HG02798 (cell line): Measurements from ENCODE around the gene CS.
A peak's percentile ranks its signal among the peaks of the same experiment; 100 is the strongest.

Experiments
- ATAC-seq: cut with Tn5 transposase; IDR thresholded peaks from one replicate; pipeline ENCODE4 v1.9.1; 2021; ENCODE audit warnings: mild to moderate bottlenecking; ENCODE audit not compliant: unreplicated experiment, poor library complexity

The CS gene

GRCh38 chr12:56255671-56256070, 44.5 kb downstream of the CS start:
- no peak for ATAC-seq

DNA sequence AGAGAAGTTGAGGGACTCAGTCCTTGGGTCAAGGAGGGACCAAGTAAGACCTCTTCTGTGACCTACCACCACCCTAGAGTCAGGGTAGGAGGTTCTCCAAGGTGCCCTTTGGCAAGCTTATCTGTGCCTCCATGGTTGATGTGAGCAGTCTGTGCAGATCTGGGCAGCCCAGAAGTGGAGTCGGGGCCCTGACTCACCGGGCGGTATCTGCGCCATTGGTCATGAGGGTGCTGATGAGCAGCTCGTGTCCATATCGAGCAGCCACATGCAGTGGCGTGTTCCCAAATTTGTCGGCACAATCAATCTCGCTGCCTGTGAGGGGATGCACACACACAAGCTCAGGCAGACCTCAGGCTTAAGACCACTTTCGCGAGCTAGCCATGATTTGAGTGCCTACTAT, 47.0 kb downstream of the CS start:
- ATAC-seq: no peak

DNA sequence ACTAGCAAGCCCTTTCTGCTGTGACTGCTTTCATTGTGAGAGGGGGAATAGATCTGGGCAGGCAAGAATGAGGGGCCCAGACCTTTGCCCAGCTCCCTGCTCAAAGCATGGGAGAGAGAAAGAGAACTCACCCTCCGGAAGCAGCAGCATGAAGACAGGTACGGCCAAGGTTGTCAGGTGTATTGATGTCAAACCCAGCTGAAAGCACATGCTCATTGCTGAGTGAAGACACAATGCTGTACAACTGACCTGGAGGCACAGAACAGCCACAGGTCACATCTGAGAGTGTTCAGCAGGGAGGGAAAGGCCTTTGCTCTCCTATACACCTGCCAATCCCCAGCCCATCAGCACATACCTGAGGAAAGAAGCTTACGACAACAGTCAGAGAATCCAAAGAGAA, 47.5 kb downstream of the CS start:
- no peak for ATAC-seq

- no peak for ATAC-seq
Observed at GRCh38 chr12:56248711-56249110, 51.4 kb downstream of the CS start.

- no peak for ATAC-seq
Observed at GRCh38 chr12:56247923-56248322, 52.2 kb downstream of the CS start.

- ATAC-seq: no peak
Observed at GRCh38 chr12:56244494-56244893, 55.6 kb downstream of the CS start.

DNA sequence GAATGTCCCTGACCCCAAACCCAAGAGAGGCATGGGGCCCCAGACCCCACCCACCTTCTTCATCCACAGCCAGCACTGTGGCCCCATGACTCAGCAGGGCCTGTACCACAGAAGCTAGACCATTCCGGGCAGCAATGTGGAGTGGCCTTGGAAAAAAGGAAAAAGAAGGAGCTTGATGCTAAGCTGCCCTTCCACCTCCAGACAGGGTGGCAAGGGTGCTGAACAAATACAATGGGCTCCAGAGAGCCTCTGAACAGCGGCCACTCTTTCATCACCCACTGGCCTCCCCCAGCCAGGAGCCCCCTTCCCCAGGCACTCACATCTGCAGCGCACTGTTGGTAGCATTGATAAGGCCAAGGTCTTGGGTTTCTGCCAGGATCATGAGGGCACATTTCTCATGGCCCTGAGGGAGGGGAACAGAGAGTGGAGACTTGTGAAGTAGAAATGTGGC, 56.4 kb downstream of the CS start:
- no peak for ATAC-seq

- ATAC-seq: no peak
Observed at GRCh38 chr12:56242986-56243385, 57.1 kb downstream of the CS start.

GRCh38 chr12:56241424-56242303, 58.5 kb downstream of the CS start:
- ATAC-seq: no peak

DNA sequence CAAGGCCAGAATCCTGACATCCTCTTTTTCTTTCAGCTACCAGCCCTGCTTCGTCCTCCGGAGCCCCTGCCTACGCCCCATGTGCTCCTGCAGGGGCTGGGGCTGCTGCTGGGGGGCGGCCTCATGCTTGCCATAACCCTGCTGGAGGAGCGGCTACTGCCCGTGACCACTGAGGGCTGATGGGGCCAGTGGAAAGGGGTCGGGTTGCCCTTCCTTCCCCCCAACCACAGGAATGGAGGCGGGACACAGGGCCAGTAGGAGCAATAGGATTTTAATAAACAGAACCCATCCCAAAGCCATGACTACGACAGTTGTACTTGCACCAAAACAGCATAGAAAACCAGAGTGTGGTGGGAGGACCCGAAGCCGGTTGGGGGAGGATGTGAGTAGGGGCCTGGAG, 62.6 kb downstream of the CS start:
- ATAC-seq: no peak

GRCh38 chr12:56236985-56237384, 63.1 kb downstream of the CS start:
- ATAC-seq: no peak

DNA sequence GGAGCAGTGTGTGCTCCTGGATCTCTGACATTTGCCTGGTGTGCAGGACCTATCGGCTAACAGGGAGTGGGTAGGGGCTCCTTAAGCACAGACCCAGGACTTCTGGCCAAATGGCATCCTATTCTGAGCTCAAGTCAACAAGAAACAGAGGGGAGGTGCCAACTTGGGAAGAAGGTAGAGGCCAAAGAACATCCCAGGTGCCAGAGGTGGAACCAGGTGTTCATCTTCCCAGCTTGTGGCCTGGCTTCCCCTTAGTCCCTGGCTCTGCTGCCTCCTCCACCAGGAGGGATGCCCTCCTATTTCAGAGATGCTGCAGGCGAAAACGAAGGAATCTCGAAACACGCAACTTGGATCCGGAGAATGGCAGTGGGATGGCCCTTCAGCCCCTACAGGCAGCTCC, 64.0 kb downstream of the CS start:
- ATAC-seq: no peak

- no peak for ATAC-seq
Observed at GRCh38 chr12:56234746-56235436, 65.2 kb downstream of the CS start.

DNA sequence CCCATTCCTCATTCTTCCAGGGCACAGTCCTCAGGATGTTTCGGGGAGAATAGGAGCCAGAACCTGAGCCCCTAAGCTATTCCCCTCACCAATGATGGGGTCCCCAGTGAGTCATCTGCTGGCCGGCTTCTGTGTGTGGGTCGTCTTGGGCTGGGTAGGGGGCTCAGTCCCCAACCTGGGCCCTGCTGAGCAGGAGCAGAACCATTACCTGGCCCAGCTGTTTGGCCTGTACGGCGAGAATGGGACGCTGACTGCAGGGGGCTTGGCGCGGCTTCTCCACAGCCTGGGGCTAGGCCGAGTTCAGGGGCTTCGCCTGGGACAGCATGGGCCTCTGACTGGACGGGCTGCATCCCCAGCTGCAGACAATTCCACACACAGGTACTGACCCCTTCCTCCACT, 68.9 kb downstream of the CS start:
- no peak for ATAC-seq

- no peak for ATAC-seq
Observed at GRCh38 chr12:56230432-56231183, 69.5 kb downstream of the CS start.

DNA sequence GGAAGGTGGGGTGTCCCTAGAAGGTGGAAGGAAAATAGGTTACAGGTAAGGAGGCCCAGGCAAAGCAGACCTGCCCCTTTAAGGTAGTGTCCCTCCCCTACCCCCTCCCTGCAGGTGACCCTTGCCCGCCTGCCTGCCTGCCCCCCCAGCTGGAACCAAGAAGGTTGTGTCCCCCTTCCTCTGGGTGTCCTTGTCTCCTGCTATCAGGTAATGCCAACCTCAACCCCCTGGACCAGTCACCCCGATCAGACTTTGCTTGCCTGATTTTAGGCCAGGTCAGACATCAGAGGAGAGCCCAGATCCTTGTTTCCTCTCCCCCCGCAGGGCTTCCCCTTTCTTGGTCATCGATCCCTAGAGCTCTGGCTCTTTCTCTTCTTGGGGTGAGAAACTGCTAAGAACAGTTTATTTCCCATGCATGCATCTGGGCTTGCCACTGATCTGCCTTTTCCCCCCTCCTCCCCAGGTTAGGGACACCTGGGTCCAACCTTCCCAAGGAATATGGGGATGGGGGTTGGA, 70.2 kb downstream of the CS start, which contains the start of gene SLC39A5:
SLC39A5 (plus strand) TSS at position 136 of the 516 bp plus-strand sequence. CDS start 1,224 bp downstream, outside the sequence.
- no peak for ATAC-seq

- ATAC-seq: no peak
Observed at GRCh38 chr12:56229082-56229481, 71.0 kb downstream of the CS start.

DNA sequence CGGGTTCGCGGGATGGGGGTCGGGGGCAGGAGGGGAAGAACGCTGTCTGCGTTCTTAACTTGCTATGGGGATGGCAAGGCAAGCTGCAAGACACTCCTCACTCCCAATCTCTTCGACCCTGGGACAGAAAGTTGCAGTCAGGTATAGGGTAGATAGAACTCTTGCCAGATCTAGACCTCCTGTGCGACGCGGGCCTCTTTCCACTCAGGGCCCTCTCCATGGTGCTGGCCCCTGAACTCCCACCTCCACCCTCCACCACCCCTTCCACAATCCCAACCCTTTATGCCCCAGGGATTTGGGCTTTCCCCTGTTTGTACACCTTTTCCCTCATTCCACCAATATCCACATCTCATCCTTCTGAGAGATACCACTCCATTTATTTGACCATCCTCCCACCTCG, 75.2 kb downstream of the CS start:
- no peak for ATAC-seq

DNA sequence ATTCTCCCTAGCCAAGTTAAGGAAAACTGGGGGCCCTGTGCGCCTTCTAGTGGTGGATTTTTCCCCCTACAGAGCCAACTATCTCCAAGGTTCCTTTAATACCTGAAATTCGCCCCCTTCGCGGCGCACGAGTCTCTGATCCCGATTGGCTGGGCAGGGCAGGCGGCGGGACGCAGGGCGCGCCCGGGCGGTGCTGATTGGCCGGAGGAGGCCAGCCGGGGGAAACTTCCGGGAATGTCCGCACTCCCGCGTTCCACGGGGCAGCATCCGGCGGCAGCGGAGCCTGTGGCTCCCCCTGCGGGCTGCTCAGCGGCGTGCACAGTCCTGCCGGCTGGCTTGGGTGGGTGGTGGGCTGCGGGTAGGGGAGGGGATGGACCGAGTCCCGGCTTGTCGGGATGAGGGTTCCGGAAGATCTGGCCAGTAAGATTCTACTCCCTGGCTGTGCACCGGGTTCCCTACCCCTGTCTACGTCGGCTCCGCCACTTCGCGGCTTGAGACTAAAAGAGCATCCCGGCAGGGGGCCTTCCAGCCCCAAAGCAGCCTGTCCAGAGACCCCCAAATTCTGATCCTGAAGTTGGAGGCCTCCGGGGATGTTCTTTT, 75.9 kb downstream of the CS start, which contains the start of gene NABP2:
NABP2 (plus strand) TSS at position 241 of the 600 bp plus-strand sequence. CDS start 515 bp downstream, outside the sequence.
- ATAC-seq: peak; percentile 83

DNA sequence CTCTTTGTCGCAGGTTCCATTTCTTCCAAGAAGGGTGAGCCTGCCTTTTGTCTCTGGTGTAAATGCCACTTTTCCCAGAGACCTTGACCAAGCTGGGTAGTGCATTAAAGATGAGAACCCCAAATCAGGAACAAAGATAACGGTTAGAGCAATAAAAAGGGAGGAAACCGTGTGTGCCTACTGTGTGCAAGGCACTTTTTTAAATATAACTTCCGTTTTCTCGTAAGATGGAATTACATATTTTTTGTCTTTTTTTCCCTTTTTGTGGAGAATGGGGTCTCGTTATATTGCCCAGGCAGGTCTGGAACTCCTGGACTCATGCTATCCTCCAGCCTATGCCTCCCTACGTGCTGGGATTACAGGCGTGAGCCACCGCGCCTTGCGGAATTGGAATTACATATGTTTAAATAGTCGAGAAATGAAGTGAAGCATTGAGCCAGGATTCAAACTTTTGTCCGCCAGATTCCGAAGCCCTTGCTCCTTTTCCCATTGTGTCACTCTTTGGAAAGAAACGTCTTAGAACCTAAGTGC, 76.5 kb downstream of the CS start:
- ATAC-seq: no peak
